ENCODE data around the gene EPN1.
A peak's percentile ranks its signal among the peaks of the same experiment; 100 is the strongest.

EPN1 gene

DNA sequence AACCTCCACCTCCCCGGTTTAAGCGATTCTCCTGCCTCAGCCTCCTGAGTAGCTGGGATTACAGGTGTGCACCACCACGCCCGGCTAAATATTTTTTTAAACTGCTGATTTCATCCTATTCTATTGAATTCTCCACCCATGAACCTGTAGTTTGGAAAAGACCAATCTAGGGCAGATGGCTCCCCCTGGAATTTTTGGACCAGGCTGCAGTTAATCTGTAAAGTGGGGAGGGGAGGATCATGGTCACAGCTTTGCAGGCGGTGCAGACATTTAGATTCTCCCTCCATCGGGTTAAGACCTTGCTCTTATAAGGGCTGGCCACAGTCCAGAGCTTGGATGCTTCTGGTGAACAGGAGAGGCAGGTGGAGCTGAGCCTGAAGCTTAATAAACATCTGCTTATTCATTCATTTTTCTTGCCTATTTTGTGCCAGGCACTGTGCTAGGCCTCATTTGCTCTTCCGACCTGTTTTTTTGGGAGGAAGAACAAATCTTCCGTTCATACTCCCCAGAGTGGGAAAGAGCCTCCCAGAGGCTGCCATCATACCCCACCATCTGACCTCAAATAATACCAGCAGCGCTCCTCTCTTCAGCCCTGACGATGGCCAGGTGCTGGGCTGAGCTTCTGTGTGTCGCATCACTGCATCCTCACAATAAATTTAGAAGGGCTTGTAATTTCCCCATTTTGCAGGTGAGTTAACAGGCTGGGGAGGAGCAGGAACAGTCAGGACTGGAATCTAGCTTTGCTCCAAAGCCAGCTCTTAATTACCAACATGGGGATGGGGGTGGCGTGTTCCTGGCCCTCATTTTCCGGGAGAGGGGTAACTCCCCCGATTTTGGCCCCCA, 27.9 kb upstream of the EPN1 start:
- DNase-seq (ENCODE audit: low spot score) = no peak
- H3K14ac ChIP-seq (ENCODE audit: low read length) = no peak overlapping the region
- peak overlapping the region; percentile 44 for H2BK5ac ChIP-seq (ENCODE audit: low read length)
- H3K9ac ChIP-seq (ENCODE audit: low read depth, low read length, poor library complexity) = peak overlapping the region; percentile 81
- no CpG with 5 or more reads among the region's 14 CpGs for WGBS, 2 donors (ENCODE audit: extremely low coverage in 2 of 2, insufficient read length in 2 of 2, insufficient replicate concordance in 1 of 2)
- H3K18ac ChIP-seq (ENCODE audit: low read length) = peak overlapping the region; percentile 100
- H3K9me3 ChIP-seq (replicated peaks in 1 of 2; ENCODE audit: control insufficient read depth in 2 of 2, insufficient read depth in 1 of 2, low read depth in 1 of 2, low read length in 2 of 2) = no peaks in the 10 kb centered on the region
- H3K4ac ChIP-seq (ENCODE audit: low read length) = no peak overlapping the region
- H2BK12ac ChIP-seq (ENCODE audit: low read length) = no peak overlapping the region
- peaks cover 34% of the 10 kb centered on the region for H3K79me1 ChIP-seq (ENCODE audit: low read depth, low read length)
- no peaks in the 10 kb centered on the region for H3K27me3 ChIP-seq (ENCODE audit: control insufficient read depth in 3 of 3, insufficient read depth in 3 of 3, low read depth in 1 of 3, low read length in 3 of 3)
- peak overlapping the region; percentile 86 for H2AK5ac ChIP-seq (ENCODE audit: low read depth, low read length)
- no peak overlapping the region for H3K23ac ChIP-seq (ENCODE audit: low read depth, low read length, poor library complexity)
- H2AFZ ChIP-seq (ENCODE audit: low read length) = peak overlapping the region; percentile 100
- H3K4me1 ChIP-seq (ENCODE audit: control insufficient read depth in 2 of 2, insufficient read depth in 1 of 2, low read depth in 1 of 2, low read length in 2 of 2) = peaks cover 20 to 24% of the 10 kb centered on the region in 2 donors
- no peak overlapping the region for H2BK120ac ChIP-seq (ENCODE audit: low read depth, low read length)
- no peak overlapping the region for H4K91ac ChIP-seq (ENCODE audit: low read depth, low read length, poor library complexity)
- peaks cover 30 to 39% of the 10 kb centered on the region in 2 donors for H3K36me3 ChIP-seq (replicated peaks in 1 of 2; ENCODE audit: control insufficient read depth in 2 of 2, insufficient read depth in 2 of 2, low read length in 2 of 2)
- no peak overlapping the region for H2BK15ac ChIP-seq (ENCODE audit: low read length)
- peak overlapping the region; percentile 41 for H3K27ac ChIP-seq (replicated peaks; ENCODE audit: low read length)
- peak overlapping the region; percentile 91 for H3K4me2 ChIP-seq (ENCODE audit: insufficient read depth, low read length, poor library complexity, severe bottlenecking)
- H3K4me3 ChIP-seq (ENCODE audit: low read length in 2 of 2) = peak overlapping the region; percentile 90
- H4K8ac ChIP-seq (ENCODE audit: low read depth, low read length) = no peak overlapping the region

- Histone ChIP-seq H2BK5ac (ENCODE audit: low read length) (peak within 1 kb of the TSS; percentile 44), H2AK5ac (ENCODE audit: low read depth, low read length) (peak within 1 kb of the TSS; percentile 99), H3K36me3 (replicated peaks in 1 of 2; ENCODE audit: control insufficient read depth in 2 of 2, insufficient read depth in 2 of 2, low read length in 2 of 2) (peaks cover 29 to 43% of the 10 kb centered on the region in 2 donors), H3K4ac (ENCODE audit: low read length) (peak within 1 kb of the TSS; percentile 93), H3K23ac (ENCODE audit: low read depth, low read length, poor library complexity) (peak within 1 kb of the TSS; percentile 91), H3K4me2 (ENCODE audit: insufficient read depth, low read length, poor library complexity, severe bottlenecking) (peak within 1 kb of the TSS; percentile 91), H3K9ac (ENCODE audit: low read depth, low read length, poor library complexity) (peak within 1 kb of the TSS; percentile 99), H3K4me3 (ENCODE audit: low read length in 2 of 2) (peak within 1 kb of the TSS; percentile 90), H3K14ac (ENCODE audit: low read length) (peak within 1 kb of the TSS; percentile 97), H4K91ac (ENCODE audit: low read depth, low read length, poor library complexity) (no peak within 1 kb of the TSS), H3K9me3 (replicated peaks in 1 of 2; ENCODE audit: control insufficient read depth in 2 of 2, insufficient read depth in 1 of 2, low read depth in 1 of 2, low read length in 2 of 2) (no peaks in the 10 kb centered on the region), H4K8ac (ENCODE audit: low read depth, low read length) (peak within 1 kb of the TSS; percentile 98), H3K18ac (ENCODE audit: low read length) (peak within 1 kb of the TSS; percentile 100), H2BK12ac (ENCODE audit: low read length) (peak within 1 kb of the TSS; percentile 94), H2BK15ac (ENCODE audit: low read length) (peak within 1 kb of the TSS; percentile 92), H3K4me1 (ENCODE audit: control insufficient read depth in 2 of 2, insufficient read depth in 1 of 2, low read depth in 1 of 2, low read length in 2 of 2) (peaks cover 16 to 20% of the 10 kb centered on the region in 2 donors), H3K79me1 (ENCODE audit: low read depth, low read length) (peaks cover 27% of the 10 kb centered on the region), H2BK120ac (ENCODE audit: low read depth, low read length) (peak within 1 kb of the TSS; percentile 87), H2AFZ (ENCODE audit: low read length) (peak within 1 kb of the TSS; percentile 100), H3K27me3 (ENCODE audit: control insufficient read depth in 3 of 3, insufficient read depth in 3 of 3, low read depth in 1 of 3, low read length in 3 of 3) (no peaks in the 10 kb centered on the region), H3K27ac (replicated peaks; ENCODE audit: low read length) (peak within 1 kb of the TSS; percentile 75)
- peak; percentile 71 for DNase-seq (ENCODE audit: low spot score)
- no CpG with 5 or more reads among the region's 87 CpGs for WGBS, 2 donors (ENCODE audit: extremely low coverage in 2 of 2, insufficient read length in 2 of 2, insufficient replicate concordance in 1 of 2)
Measured at GRCh38 chr19:55647732-55648584, 27.1 kb upstream of the EPN1 start, which contains the start of gene CCDC106. Gene CCDC106 (plus strand): TSS chr19:55648212. CDS start chr19:55649047, 835 bp downstream.

DNA sequence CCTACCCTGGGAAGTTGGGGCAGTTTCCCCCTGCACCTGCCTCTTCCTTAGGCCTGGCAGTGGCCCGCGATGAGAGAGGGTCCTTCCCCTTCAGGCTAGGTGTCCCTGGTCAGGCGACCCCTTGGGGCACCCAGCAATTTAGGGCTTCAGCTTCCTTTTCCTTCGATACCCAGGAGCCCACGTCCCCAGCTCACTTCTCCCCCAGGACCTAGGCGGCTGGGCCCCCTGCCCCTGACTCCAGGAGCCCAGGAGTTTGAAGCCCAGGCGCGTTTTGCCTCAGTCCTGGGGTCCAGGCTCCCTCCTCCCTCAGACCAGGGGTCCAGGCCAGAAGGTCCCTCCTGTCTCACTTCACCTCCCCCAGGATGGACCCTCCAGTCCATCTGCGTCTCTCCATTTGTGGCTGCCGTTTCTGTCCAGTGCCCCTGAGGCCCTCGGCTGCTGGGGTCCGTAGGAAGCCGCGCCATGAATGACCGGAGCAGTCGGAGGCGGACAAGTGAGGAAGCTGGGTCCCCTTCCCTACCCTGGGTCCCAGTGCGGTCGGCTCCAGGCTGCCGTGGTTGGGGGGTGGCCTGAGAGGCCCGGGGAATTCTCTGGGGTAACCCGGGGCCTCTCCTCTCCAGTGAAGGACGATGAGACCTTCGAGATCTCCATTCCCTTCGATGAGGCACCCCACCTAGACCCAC, 26.3 kb upstream of the EPN1 start:
- peak overlapping the region; percentile 44 for H2BK5ac ChIP-seq (ENCODE audit: low read length)
- H2BK15ac ChIP-seq (ENCODE audit: low read length) = peak overlapping the region; percentile 25
- peak overlapping the region; percentile 94 for H2BK12ac ChIP-seq (ENCODE audit: low read length)
- WGBS, 2 donors (ENCODE audit: extremely low coverage in 2 of 2, insufficient read length in 2 of 2, insufficient replicate concordance in 1 of 2) = no CpG with 5 or more reads among the region's 25 CpGs
- H3K9me3 ChIP-seq (replicated peaks in 1 of 2; ENCODE audit: control insufficient read depth in 2 of 2, insufficient read depth in 1 of 2, low read depth in 1 of 2, low read length in 2 of 2) = no peaks in the 10 kb centered on the region
- H3K18ac ChIP-seq (ENCODE audit: low read length) = peak overlapping the region; percentile 100
- H3K4ac ChIP-seq (ENCODE audit: low read length) = peak overlapping the region; percentile 93
- H2AK5ac ChIP-seq (ENCODE audit: low read depth, low read length) = peak overlapping the region; percentile 99
- H3K4me3 ChIP-seq (ENCODE audit: low read length in 2 of 2) = peak overlapping the region; percentile 90
- H4K91ac ChIP-seq (ENCODE audit: low read depth, low read length, poor library complexity) = no peak overlapping the region
- peaks cover 14 to 15% of the 10 kb centered on the region in 2 donors for H3K4me1 ChIP-seq (ENCODE audit: control insufficient read depth in 2 of 2, insufficient read depth in 1 of 2, low read depth in 1 of 2, low read length in 2 of 2)
- peaks cover 23% of the 10 kb centered on the region for H3K79me1 ChIP-seq (ENCODE audit: low read depth, low read length)
- H4K8ac ChIP-seq (ENCODE audit: low read depth, low read length) = peak overlapping the region; percentile 98
- H3K23ac ChIP-seq (ENCODE audit: low read depth, low read length, poor library complexity) = peak overlapping the region; percentile 80
- peak overlapping the region; percentile 91 for H3K4me2 ChIP-seq (ENCODE audit: insufficient read depth, low read length, poor library complexity, severe bottlenecking)
- peak overlapping the region; percentile 87 for H2BK120ac ChIP-seq (ENCODE audit: low read depth, low read length)
- no peak for DNase-seq (ENCODE audit: low spot score)
- H3K27ac ChIP-seq (replicated peaks; ENCODE audit: low read length) = peak overlapping the region; percentile 33
- peak overlapping the region; percentile 89 for H3K14ac ChIP-seq (ENCODE audit: low read length)
- peak overlapping the region; percentile 99 for H3K9ac ChIP-seq (ENCODE audit: low read depth, low read length, poor library complexity)
- no peaks in the 10 kb centered on the region for H3K27me3 ChIP-seq (ENCODE audit: control insufficient read depth in 3 of 3, insufficient read depth in 3 of 3, low read depth in 1 of 3, low read length in 3 of 3)
- H2AFZ ChIP-seq (ENCODE audit: low read length) = peak overlapping the region; percentile 100
- peaks cover 28 to 43% of the 10 kb centered on the region in 2 donors for H3K36me3 ChIP-seq (replicated peaks in 1 of 2; ENCODE audit: control insufficient read depth in 2 of 2, insufficient read depth in 2 of 2, low read length in 2 of 2)

All from neuronal stem cell (in vitro differentiated cells).